ENCODE data around the gene CITED2. TPM values are rescaled to one million over a fixed set of nuclear protein-coding genes. Genes with fewer than 3 reads are reported as not detected.

Gene CITED2
- total RNA-seq, 1 experiment from 2014 or later, result 365 TPM

DNA sequence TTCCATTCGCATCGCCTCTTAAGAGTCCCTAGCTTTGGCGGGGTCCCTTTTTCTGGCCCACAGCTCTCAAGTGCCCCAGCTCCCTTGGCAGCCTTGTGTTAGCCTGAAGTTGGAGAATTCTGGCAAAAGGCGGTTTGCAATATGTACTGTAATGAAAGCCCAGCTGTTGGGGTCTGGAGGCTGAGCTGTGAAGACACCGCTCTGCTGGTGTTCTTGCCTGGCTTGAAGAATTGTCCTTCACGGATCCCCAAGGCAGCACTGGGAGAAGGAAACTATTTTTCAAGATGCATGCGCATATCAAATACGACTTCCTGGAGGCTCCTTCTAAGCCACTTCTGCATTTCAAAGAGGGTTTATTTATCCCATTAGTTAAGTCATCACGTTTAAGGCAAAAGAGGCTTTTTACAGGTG, 21.4 kb upstream of the CITED2 start:
- no peak overlapping the region for H3K27ac ChIP-seq (ENCODE audit: low read depth, low read length, poor library complexity, severe bottlenecking)
- no peak overlapping the region for H3K4me3 ChIP-seq (ENCODE audit: low read depth, low read length, poor library complexity, severe bottlenecking)
- POLR2A ChIA-PET (ENCODE audit: low non-redundant PET), result no interaction called here
- BruUV-seq (replicated peaks), result no TSS peak
- peaks cover 12% of the 10 kb centered on the region for H3K4me1 ChIP-seq (ENCODE audit: insufficient read depth, low read length, poor library complexity, severe bottlenecking)
- no peaks in the 10 kb centered on the region for H3K9me3 ChIP-seq (ENCODE audit: low read depth, low read length, poor library complexity, severe bottlenecking)
- no peaks in the 10 kb centered on the region for H3K36me3 ChIP-seq (ENCODE audit: insufficient read depth, low read length, poor library complexity, severe bottlenecking)
- CTCF ChIA-PET, result interaction anchor here (0.6 kb wide), 1 partner anchor 22 kb away, joined by 3 read pairs; the partner anchor contains the start of gene CITED2
- intact Hi-C loops (cut with micrococcal nuclease; ENCODE audit: unreplicated experiment), result no loop called here
- TF ChIP-seq EZH2 (IDR thresholded peaks at IDR 0.05; ENCODE audit: borderline replicate concordance, low read depth, low read length, poor library complexity, severe bottlenecking), result no peak
- TF ChIP-seq CTCF (conservative IDR thresholded peaks at IDR 0.05; ENCODE audit: low read depth, low read length), result no peak
- peak; percentile 36 for DNase-seq (ENCODE audit: low spot score)
- H3K27me3 ChIP-seq (replicated peaks; ENCODE audit: insufficient read depth, low read depth, low read length, poor library complexity), result no peaks in the 10 kb centered on the region

- Histone ChIP-seq H3K27me3 (replicated peaks; ENCODE audit: insufficient read depth, low read depth, low read length, poor library complexity) (no peaks in the 10 kb centered on the region), H3K27ac (ENCODE audit: low read depth, low read length, poor library complexity, severe bottlenecking) (no peak overlapping the region), H3K4me1 (ENCODE audit: insufficient read depth, low read length, poor library complexity, severe bottlenecking) (peaks cover 12% of the 10 kb centered on the region), H3K4me3 (ENCODE audit: low read depth, low read length, poor library complexity, severe bottlenecking) (no peak overlapping the region), H3K36me3 (ENCODE audit: insufficient read depth, low read length, poor library complexity, severe bottlenecking) (no peaks in the 10 kb centered on the region), H3K9me3 (ENCODE audit: low read depth, low read length, poor library complexity, severe bottlenecking) (no peaks in the 10 kb centered on the region)
- intact Hi-C loops (cut with micrococcal nuclease; ENCODE audit: unreplicated experiment), result no loop called here
- DNase-seq (ENCODE audit: low spot score), result no peak
- no peak for TF ChIP-seq CTCF (conservative IDR thresholded peaks at IDR 0.05; ENCODE audit: low read depth, low read length)
- TF ChIP-seq EZH2 (IDR thresholded peaks at IDR 0.05; ENCODE audit: borderline replicate concordance, low read depth, low read length, poor library complexity, severe bottlenecking), result no peak
- POLR2A ChIA-PET (ENCODE audit: low non-redundant PET), result no interaction called here
- no TSS peak for BruUV-seq (replicated peaks)
- CTCF ChIA-PET, result interaction anchor here (0.6 kb wide), 1 partner anchor 21 kb away, joined by 3 read pairs; the partner anchor contains the start of gene CITED2
Observed at GRCh38 chr6:139395371-139395770, 20.9 kb upstream of the CITED2 start.

DNA sequence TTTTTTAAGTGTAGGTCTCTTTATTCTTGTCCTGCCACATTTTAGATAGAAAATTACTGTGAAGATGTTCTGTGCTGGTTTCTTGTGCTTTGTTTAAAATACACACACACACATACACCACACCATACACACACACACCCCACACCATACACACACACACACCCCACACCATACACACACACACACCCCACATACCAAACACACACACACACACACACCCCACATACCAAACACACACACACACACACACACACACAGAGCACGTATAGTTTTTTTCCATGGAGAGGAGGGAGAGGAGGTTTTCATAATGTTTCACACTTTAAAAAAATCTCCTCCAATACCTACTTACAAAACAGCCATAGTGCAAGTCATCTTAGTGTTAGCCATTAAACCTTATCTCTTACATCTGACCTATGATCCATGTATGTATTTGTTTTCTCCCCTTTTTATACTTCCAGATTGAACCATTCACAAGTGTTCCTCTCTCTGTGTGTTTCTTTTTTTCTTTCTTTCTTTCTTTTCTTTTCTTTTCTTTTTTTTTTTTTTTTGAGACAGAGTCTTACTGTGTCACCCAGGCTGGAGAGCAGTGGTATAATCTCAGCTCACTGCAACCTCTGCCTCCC, 19.7 kb upstream of the CITED2 start:
- ChIA-PET CTCF (interaction anchor here (0.6 kb wide), 1 partner anchor 13 kb away, joined by 7 read pairs; no protein-coding TSS in a partner anchor), POLR2A (ENCODE audit: low non-redundant PET) (no interaction called here)
- peaks cover 12% of the 10 kb centered on the region for H3K4me1 ChIP-seq (ENCODE audit: insufficient read depth, low read length, poor library complexity, severe bottlenecking)
- no peak for DNase-seq (ENCODE audit: low spot score)
- no peaks in the 10 kb centered on the region for H3K9me3 ChIP-seq (ENCODE audit: low read depth, low read length, poor library complexity, severe bottlenecking)
- H3K4me3 ChIP-seq (ENCODE audit: low read depth, low read length, poor library complexity, severe bottlenecking), result no peak overlapping the region
- no peaks in the 10 kb centered on the region for H3K27me3 ChIP-seq (replicated peaks; ENCODE audit: insufficient read depth, low read depth, low read length, poor library complexity)
- TF ChIP-seq EZH2 (IDR thresholded peaks at IDR 0.05; ENCODE audit: borderline replicate concordance, low read depth, low read length, poor library complexity, severe bottlenecking), result no peak
- no peak for TF ChIP-seq CTCF (conservative IDR thresholded peaks at IDR 0.05; ENCODE audit: low read depth, low read length)
- no peaks in the 10 kb centered on the region for H3K36me3 ChIP-seq (ENCODE audit: insufficient read depth, low read length, poor library complexity, severe bottlenecking)
- BruUV-seq (replicated peaks), result no TSS peak
- H3K27ac ChIP-seq (ENCODE audit: low read depth, low read length, poor library complexity, severe bottlenecking), result no peak overlapping the region
- intact Hi-C loops (cut with micrococcal nuclease; ENCODE audit: unreplicated experiment), result no loop called here

Data from A673 (cell line).